Transverse colon (tissue), 4 donors: ENCODE results near the gene PLCB1.

ENCODE experiments used
- CTCF ChIP-seq, 5 experiments: fragments of 200-600 bp in 3 of 5; fragments of 450-650 bp in 2 of 5; sonication (generic) in 3 of 5; IDR thresholded peaks; 1 replicate in 2 of 5; 2 replicates in 3 of 5; pipeline ENCODE4 v1.5.1; 2016 to 2017; ENCODE audit warnings: antibody characterized with exemption in 5 of 5, inconsistent platforms in 3 of 5, mild to moderate bottlenecking in 2 of 5, moderate library complexity in 1 of 5
- EP300 ChIP-seq: sonication (generic); formaldehyde crosslinking; IDR thresholded peaks from one replicate; pipeline ENCODE4 v1.6.1; 2017; ENCODE audit warnings: antibody characterized with exemption, low read depth
- POLR2A ChIP-seq: fragments of 450-650 bp; IDR thresholded peaks from one replicate; pipeline ENCODE4 v1.6.1; 2016; ENCODE audit warnings: antibody characterized with exemption, mild to moderate bottlenecking, moderate library complexity
- POLR2AphosphoS5 ChIP-seq, 3 donors: sonication (generic); formaldehyde crosslinking; IDR thresholded peaks; one replicate each; pipeline ENCODE4 v1.6.1; 2016; ENCODE audit warnings: antibody characterized with exemption in 3 of 3

DNA sequence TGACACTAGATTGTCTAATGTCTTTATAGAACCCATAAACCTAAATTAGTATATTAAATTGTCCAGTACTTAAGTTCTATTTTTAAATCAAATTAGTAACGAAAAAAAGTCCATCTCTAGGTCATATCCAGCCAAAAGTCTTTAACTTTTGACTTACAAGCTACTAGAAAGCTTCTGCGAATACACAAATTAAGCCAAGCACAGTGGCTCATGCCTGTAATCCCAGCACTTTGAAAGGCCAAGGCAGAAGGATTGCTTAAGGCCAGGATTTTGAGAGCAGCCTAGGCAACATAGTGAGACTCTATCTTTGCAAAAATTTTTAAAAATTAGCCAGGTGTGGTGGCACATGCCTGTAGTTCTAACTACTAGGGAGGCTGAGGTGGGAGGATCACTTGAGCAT is 516.4 kb downstream of the PLCB1 start:
- TF ChIP-seq CTCF (IDR thresholded peaks at IDR 0.05) (no peak), EP300 (no peak), POLR2A (no peak), POLR2AphosphoS5 (IDR thresholded peaks at IDR 0.05) (no peak)
